ENCODE results near the gene DEFB108B. TPM values are rescaled to one million over a fixed set of nuclear protein-coding genes. Genes with fewer than 3 reads are reported as not detected.
"Not testable (repeated sequence)": the region's sequence is repeated elsewhere in the genome, so short reads cannot be mapped to it uniquely, and the experiment has no call there.

Gene DEFB108B
- total and polyA plus RNA-seq, 2 donors (not counting 1 experiment from before 2014, with no cell fraction given), result not detected

DNA sequence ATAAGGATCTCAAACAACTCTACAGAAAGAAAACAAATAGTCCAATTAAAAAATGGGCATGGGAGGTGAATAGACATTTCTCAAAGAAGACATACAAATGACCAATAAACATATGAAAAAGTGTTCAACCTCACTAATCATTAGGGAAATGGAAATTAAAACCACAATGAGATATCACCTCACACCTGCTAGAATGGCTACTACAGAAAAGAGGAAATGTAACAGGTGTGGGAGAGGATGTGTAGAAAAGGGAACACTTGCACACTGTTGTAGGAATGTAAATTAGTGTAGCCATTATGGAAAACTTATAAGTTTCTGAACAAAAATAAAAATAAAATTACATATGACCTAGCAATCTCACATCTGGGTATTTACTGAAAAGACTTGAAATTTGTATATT, 37.7 kb downstream of the DEFB108B start:
- H3K9ac ChIP-seq (ENCODE audit: low read length); intact Hi-C loops (cut with micrococcal nuclease); H3K27me3 Mint-ChIP-seq; H3K27me3 ChIP-seq (replicated peaks in 1 of 4; ENCODE audit: control extremely low read depth in 1 of 4, control insufficient read depth in 3 of 4, insufficient read depth in 4 of 4, low read length in 3 of 4); H3K27ac Mint-ChIP-seq; H4K20me1 ChIP-seq (ENCODE audit: control insufficient read depth, insufficient read depth, low read length, poor library complexity, severe bottlenecking); H3K79me2 ChIP-seq (ENCODE audit: control insufficient read depth, insufficient read depth, low read length); POLR2A ChIA-PET; H2AFZ ChIP-seq (ENCODE audit: insufficient read depth, low read depth, low read length, poor library complexity, severe bottlenecking); CTCF ChIA-PET; H3K36me3 ChIP-seq (replicated peaks in 1 of 2; ENCODE audit: control extremely low read depth in 1 of 2, control insufficient read depth in 1 of 2, extremely low read depth in 1 of 2, insufficient read depth in 2 of 2, low read length in 1 of 2); H3K9me3 ChIP-seq (ENCODE audit: control extremely low read depth in 1 of 3, control insufficient read depth in 2 of 3, insufficient read depth in 1 of 3, low read length in 2 of 3); H3K9me3 Mint-ChIP-seq (ENCODE audit: insufficient read depth): not testable (repeated sequence)
- peak; percentile 48 for DNase-seq
- Histone ChIP-seq H3K4me2 (replicated peaks; ENCODE audit: low read depth, low read length, poor library complexity, severe bottlenecking) (peak overlapping the region; percentile 47), H3K4me1 (ENCODE audit: control insufficient read depth in 2 of 2, insufficient read depth in 2 of 2, low read length in 2 of 2) (peaks cover 10 to 14% of the 10 kb centered on the region in 2 donors), H3K4me3 (ENCODE audit: control extremely low read depth in 1 of 5, extremely low read depth in 1 of 5, insufficient read depth in 1 of 5, low read depth in 2 of 5, low read length in 4 of 5) (peak overlapping the region in 1 of 5 experiments; percentile 9), H3K27ac (ENCODE audit: low read length in 2 of 2) (peak overlapping the region; percentile 27 to 43)
- H3K4me1 Mint-ChIP-seq, result peaks cover 13% of the 10 kb centered on the region
- peak overlapping the region; percentile 21 for H3K4me3 Mint-ChIP-seq
- peak; percentile 24 for ATAC-seq (ENCODE audit: low read depth)

DNA sequence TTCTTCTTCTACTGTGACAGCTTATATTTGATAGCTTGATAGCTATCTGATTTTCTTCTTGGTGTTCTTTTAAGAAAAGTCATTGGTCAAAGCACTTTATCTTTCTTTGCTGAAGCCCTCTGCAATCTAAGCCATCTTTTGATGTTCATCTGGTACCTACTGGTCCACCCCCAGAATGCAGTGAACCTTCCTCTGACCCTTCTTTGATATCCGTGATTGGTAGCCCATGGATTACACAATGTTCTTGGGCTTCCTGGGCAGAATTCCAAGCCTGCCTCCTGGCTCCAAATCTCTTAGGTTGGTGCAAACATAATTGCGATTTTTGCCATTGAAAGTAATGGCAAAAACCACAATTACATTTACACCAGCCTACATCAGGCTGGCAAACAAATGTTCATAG, 43.3 kb downstream of the DEFB108B start:
- H3K9ac ChIP-seq (ENCODE audit: low read length); POLR2A ChIA-PET; H3K79me2 ChIP-seq (ENCODE audit: control insufficient read depth, insufficient read depth, low read length); intact Hi-C loops (cut with micrococcal nuclease); H3K9me3 ChIP-seq (ENCODE audit: control extremely low read depth in 1 of 3, control insufficient read depth in 2 of 3, insufficient read depth in 1 of 3, low read length in 2 of 3); H3K27ac ChIP-seq (ENCODE audit: low read length in 2 of 2); H3K4me1 Mint-ChIP-seq; H4K20me1 ChIP-seq (ENCODE audit: control insufficient read depth, insufficient read depth, low read length, poor library complexity, severe bottlenecking); H3K4me3 Mint-ChIP-seq; ATAC-seq (ENCODE audit: low read depth); H3K27me3 ChIP-seq (replicated peaks in 1 of 4; ENCODE audit: control extremely low read depth in 1 of 4, control insufficient read depth in 3 of 4, insufficient read depth in 4 of 4, low read length in 3 of 4); DNase-seq; H3K4me2 ChIP-seq (replicated peaks; ENCODE audit: low read depth, low read length, poor library complexity, severe bottlenecking); H3K36me3 ChIP-seq (replicated peaks in 1 of 2; ENCODE audit: control extremely low read depth in 1 of 2, control insufficient read depth in 1 of 2, extremely low read depth in 1 of 2, insufficient read depth in 2 of 2, low read length in 1 of 2); CTCF ChIA-PET; H3K27me3 Mint-ChIP-seq; H2AFZ ChIP-seq (ENCODE audit: insufficient read depth, low read depth, low read length, poor library complexity, severe bottlenecking); H3K9me3 Mint-ChIP-seq (ENCODE audit: insufficient read depth); H3K27ac Mint-ChIP-seq; H3K4me3 ChIP-seq (ENCODE audit: control extremely low read depth in 1 of 5, extremely low read depth in 1 of 5, insufficient read depth in 1 of 5, low read depth in 2 of 5, low read length in 4 of 5); H3K4me1 ChIP-seq (ENCODE audit: control insufficient read depth in 2 of 2, insufficient read depth in 2 of 2, low read length in 2 of 2): not testable (repeated sequence)
- 100% methylated on average over 1 of the region's 2 CpGs for WGBS (ENCODE audit: insufficient coverage)

- CTCF ChIA-PET; H3K4me3 ChIP-seq (ENCODE audit: control extremely low read depth in 1 of 5, extremely low read depth in 1 of 5, insufficient read depth in 1 of 5, low read depth in 2 of 5, low read length in 4 of 5); H3K9ac ChIP-seq (ENCODE audit: low read length); H3K27ac Mint-ChIP-seq; H3K9me3 ChIP-seq (ENCODE audit: control extremely low read depth in 1 of 3, control insufficient read depth in 2 of 3, insufficient read depth in 1 of 3, low read length in 2 of 3); H4K20me1 ChIP-seq (ENCODE audit: control insufficient read depth, insufficient read depth, low read length, poor library complexity, severe bottlenecking); H3K4me2 ChIP-seq (replicated peaks; ENCODE audit: low read depth, low read length, poor library complexity, severe bottlenecking); intact Hi-C loops (cut with micrococcal nuclease); H3K4me3 Mint-ChIP-seq; H3K27me3 ChIP-seq (replicated peaks in 1 of 4; ENCODE audit: control extremely low read depth in 1 of 4, control insufficient read depth in 3 of 4, insufficient read depth in 4 of 4, low read length in 3 of 4); H3K4me1 Mint-ChIP-seq; H3K9me3 Mint-ChIP-seq (ENCODE audit: insufficient read depth); H3K79me2 ChIP-seq (ENCODE audit: control insufficient read depth, insufficient read depth, low read length); ATAC-seq (ENCODE audit: low read depth); H3K27ac ChIP-seq (ENCODE audit: low read length in 2 of 2); H3K27me3 Mint-ChIP-seq; POLR2A ChIA-PET; H3K36me3 ChIP-seq (replicated peaks in 1 of 2; ENCODE audit: control extremely low read depth in 1 of 2, control insufficient read depth in 1 of 2, extremely low read depth in 1 of 2, insufficient read depth in 2 of 2, low read length in 1 of 2); H2AFZ ChIP-seq (ENCODE audit: insufficient read depth, low read depth, low read length, poor library complexity, severe bottlenecking); DNase-seq; H3K4me1 ChIP-seq (ENCODE audit: control insufficient read depth in 2 of 2, insufficient read depth in 2 of 2, low read length in 2 of 2): not testable (repeated sequence)
- no CpG with 5 or more reads among the region's 1 CpG for WGBS (ENCODE audit: insufficient coverage)
These were observed 45.1 kb downstream of the DEFB108B start, which contains the start of gene DEFB131B for GRCh38 chr11:71878059-71878458. Gene DEFB131B (plus strand): TSS chr11:71878453. CDS start chr11:71878453, 0 bp downstream.

DNA sequence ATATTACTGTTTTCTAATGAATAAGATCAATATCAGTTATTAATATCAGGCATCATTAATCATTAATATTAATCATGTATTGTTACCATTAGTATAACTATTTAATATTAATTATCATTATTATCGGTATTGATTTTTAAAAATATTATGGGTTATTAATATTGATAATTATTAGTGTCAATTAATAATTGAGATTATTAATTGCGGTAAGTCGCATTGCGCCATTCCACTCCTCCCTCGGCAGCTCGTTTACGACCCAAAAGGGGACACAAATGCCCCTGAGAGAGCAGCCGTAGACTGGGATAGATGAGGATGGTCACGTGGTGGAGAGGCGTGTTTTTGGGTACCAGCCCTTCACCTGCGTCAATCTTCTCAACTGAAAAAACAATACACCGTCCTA, 52.8 kb downstream of the DEFB108B start:
- WGBS (ENCODE audit: insufficient coverage), result 100% methylated on average over 3 of the region's 12 CpGs
- H3K27ac ChIP-seq (ENCODE audit: low read length in 2 of 2); POLR2A ChIA-PET; H3K4me3 Mint-ChIP-seq; H3K27ac Mint-ChIP-seq; H3K79me2 ChIP-seq (ENCODE audit: control insufficient read depth, insufficient read depth, low read length); H3K9me3 ChIP-seq (ENCODE audit: control extremely low read depth in 1 of 3, control insufficient read depth in 2 of 3, insufficient read depth in 1 of 3, low read length in 2 of 3); H3K4me3 ChIP-seq (ENCODE audit: control extremely low read depth in 1 of 5, extremely low read depth in 1 of 5, insufficient read depth in 1 of 5, low read depth in 2 of 5, low read length in 4 of 5); intact Hi-C loops (cut with micrococcal nuclease); H3K27me3 Mint-ChIP-seq; H3K4me1 Mint-ChIP-seq; H3K9me3 Mint-ChIP-seq (ENCODE audit: insufficient read depth); H3K36me3 ChIP-seq (replicated peaks in 1 of 2; ENCODE audit: control extremely low read depth in 1 of 2, control insufficient read depth in 1 of 2, extremely low read depth in 1 of 2, insufficient read depth in 2 of 2, low read length in 1 of 2); H3K4me2 ChIP-seq (replicated peaks; ENCODE audit: low read depth, low read length, poor library complexity, severe bottlenecking); H2AFZ ChIP-seq (ENCODE audit: insufficient read depth, low read depth, low read length, poor library complexity, severe bottlenecking); ATAC-seq (ENCODE audit: low read depth); CTCF ChIA-PET; H3K9ac ChIP-seq (ENCODE audit: low read length); H3K27me3 ChIP-seq (replicated peaks in 1 of 4; ENCODE audit: control extremely low read depth in 1 of 4, control insufficient read depth in 3 of 4, insufficient read depth in 4 of 4, low read length in 3 of 4); H3K4me1 ChIP-seq (ENCODE audit: control insufficient read depth in 2 of 2, insufficient read depth in 2 of 2, low read length in 2 of 2); DNase-seq; H4K20me1 ChIP-seq (ENCODE audit: control insufficient read depth, insufficient read depth, low read length, poor library complexity, severe bottlenecking): not testable (repeated sequence)
